HG03135 (cell line): ENCODE results near the gene PARVA.

Source experiments
- ATAC-seq: cut with Tn5 transposase; IDR thresholded peaks from one replicate; pipeline ENCODE4 v1.9.1; 2021; ENCODE audit warnings: mild to moderate bottlenecking, moderate library complexity; ENCODE audit not compliant: unreplicated experiment

Gene PARVA

GRCh38 chr11:12375720-12376119 is 1.7 kb upstream of the PARVA start:
- ATAC-seq: no peak

DNA sequence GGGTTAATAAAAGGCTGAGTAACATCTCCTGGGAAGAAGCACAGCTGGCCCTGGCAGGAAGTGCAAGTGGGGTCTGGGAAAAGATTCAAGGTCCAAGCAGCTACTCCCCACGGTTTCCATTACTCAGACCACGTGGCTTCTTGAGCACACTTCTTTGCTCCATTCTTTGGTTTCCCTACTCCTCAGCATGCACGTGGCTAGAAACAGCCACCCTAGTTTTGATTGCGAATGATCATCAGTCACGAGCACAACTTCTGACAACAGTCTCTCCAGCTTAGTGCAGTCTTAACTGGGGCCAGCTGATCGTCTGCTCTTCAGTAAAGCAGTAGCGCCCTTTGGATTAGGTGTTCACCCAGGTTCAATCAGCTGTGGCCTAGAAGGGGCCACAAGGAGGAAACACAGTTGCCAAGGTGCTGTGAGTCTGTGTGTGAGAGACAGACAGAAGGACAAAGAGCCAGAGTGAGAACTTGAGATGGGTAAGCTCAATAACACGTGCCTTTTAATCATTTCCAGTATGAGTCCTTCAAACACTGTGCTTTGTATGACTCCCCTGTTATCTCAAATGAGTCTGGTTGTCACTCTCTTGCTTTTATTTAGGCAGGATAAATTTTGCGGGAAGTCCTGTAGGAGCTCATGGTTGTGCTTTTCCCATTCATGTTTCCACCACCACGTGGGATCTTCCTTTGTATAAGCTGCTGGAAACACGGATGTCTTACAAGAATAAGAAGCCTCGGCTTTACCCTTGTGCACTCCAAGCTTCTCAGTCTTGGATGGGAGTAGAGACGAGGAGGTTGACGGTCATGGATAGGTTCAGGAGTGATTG is 901 bp upstream of the PARVA start:
- no peak for ATAC-seq

- ATAC-seq: no peak
Observed at GRCh38 chr11:12377824-12378593, 638 bp downstream of the PARVA start.

DNA sequence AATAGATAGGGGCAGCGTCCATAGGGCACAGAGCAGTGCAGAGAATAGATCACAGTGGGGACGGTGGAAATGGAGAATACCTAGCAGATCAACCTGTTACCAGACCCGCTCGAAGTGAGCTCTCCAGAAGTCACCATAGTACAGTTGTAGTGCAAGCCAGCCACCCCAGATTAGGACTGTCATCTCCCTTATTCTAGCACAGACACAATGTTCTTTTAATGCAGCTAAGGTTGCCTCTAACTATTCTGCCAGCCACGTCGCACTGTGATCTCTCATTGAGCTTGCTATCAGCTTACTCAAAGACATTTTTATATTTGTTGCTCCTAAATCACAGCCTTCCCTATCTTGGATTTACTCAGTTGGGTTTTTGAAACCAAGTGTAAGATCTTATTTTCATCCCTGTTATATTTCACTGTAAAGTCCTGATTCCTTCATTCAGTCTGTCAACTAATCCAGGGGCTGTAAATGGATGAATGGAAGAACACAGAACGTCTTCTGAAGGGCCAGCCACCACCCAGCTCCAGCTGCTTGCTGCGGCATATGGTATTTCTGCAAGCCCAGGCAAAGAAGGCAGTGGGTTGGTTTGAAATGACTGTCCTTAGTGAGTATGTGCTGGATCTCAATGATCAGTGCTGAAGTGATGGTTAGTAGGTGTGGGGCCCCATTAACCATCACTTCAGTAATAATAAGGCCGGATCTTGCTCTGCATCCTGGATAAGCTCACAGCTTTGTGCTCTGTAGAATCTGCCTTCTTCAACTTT is 3.4 kb downstream of the PARVA start:
- ATAC-seq: no peak

DNA sequence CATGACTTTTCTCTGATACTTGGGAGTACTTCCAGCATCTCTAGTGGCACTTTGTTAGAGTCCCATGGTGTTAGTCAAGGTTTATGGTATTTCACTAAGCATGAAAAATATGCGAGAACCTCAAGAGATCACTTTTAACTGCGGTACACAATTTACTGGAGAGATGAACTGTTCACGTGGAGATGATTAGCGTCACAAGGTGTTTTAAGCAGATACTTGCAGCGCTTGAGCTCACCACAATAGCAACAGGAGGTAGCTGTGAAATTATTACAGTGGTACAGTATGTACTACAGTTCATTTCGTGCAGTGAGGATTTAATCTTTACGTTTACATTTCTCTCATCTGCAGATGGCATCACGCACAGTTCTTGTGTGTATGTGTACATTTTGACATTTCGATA is 4.5 kb downstream of the PARVA start:
- ATAC-seq: no peak

DNA sequence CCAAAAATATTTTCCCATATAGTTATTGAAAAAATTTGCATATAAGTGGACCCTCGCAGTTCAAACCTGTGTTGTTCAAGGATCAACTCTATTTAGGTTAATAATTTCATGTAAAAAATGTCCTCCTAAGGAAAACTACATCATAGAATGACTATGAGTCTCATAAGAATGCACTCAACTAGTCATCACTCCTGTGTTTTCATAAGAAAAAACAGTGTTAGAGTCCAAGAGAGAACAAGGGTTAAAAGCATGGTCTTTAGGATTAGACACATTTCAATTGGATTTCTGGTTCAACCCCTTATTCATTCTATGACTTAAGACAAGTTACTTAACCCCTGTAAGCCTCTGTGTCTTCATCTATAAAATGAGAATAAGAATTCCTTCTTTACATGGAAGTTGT is 5.1 kb downstream of the PARVA start:
- ATAC-seq: no peak

DNA sequence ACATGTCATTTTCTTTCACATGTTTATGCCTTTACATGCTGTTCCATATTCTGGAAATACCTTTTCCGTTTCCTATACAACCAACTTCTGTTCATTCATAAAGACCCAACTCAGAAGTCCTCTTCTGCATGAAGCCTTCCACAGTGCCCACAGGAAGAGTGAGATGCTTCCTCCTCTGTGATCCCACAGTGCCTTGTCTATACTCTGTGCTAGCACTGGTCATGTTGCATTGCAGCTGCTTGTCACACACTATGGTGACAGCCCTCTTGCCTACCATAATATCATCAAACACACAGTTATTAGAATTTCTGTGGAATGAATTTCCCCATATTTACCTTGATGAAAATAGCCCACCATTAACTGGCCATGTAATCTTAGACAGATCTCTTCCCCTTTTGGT is 8.9 kb downstream of the PARVA start:
- no peak for ATAC-seq

DNA sequence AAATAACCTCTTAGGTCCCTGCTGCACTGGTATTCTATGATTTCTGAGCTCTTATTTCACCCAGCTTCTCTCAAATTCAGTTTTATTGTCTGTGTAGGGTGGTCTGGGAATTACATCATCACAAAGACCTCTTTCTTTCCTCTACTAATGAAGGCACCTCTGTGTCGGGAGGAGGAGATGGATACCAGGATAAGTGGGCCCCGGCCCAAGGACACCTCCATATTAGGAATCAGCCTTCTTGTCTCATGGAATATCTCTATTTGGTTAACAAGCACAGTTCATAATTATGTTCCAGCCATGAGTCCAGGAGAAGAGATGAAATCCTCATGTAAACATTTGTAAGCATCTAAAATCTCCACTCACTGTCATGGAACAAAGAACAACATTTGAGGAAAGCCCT is 9.4 kb downstream of the PARVA start:
- no peak for ATAC-seq

GRCh38 chr11:12388173-12388572 is 10.8 kb downstream of the PARVA start:
- ATAC-seq: no peak

- ATAC-seq: no peak
Observed at GRCh38 chr11:12388939-12389670, 11.7 kb downstream of the PARVA start.

DNA sequence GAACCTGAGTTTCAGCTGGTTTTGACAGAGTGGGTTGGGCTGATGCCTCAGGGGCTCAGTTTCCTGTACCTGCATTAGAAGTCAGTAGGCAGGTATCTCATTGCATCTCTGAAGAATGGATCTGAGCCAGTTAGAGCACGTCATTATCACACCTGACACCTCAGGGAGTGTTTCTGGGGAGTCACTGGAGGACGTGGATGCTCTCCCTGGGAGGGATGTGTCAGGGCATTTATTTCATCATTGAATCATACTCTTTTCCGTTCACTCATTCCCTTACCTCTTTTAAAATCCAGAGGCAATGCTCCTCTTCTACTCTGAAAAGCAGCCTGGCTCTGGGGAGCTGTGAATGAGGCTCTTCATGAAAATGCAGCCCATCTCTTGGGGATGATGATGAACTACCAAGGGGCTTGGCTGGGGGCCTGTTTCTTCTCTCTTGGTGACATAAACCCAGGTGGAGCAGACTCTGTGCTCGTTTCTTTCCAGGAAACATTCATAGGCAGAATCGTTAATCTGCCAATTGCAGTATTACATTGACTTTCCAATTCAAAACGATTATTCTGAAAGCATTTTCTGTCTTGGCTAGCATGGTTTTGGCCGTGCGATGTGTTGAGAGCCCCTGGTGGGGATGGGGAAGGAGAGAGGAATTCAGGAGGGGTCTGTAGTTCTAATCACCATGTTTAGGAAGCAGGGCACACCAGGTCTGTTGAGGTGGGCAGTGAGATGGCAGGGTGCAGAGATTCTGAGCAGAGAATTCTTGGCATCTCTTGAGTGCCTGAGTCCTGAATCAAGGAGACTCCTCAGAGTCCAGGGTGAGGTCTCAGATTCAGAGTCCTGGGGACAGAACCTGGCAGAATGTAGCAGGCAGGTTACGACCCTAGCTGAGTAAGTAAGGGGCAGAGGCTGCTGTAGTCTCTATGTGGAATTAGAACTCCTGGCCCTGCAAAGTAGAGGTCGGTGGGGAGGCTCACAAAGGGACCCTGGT is 12.6 kb downstream of the PARVA start:
- ATAC-seq: no peak

DNA sequence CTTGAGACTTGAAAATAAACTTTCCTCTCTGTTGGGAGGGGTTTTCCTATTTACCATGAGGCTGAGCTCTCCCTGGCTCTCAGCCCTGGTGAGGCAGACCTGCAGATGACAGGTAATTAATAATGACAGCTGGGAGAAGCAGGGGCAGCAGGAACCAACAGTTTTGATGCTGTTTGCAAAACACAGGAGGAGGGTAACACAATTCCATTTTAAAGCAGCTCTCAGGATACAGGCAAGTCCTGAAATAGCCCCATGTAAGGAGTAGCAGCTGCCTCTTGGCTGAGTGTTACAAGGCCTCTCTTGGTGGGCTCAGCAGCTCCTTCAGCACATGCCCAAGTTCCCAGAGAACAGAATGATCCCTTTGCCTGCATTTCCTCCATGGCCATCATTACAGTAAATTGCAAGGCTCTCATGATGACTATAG is 13.3 kb downstream of the PARVA start:
- no peak for ATAC-seq

DNA sequence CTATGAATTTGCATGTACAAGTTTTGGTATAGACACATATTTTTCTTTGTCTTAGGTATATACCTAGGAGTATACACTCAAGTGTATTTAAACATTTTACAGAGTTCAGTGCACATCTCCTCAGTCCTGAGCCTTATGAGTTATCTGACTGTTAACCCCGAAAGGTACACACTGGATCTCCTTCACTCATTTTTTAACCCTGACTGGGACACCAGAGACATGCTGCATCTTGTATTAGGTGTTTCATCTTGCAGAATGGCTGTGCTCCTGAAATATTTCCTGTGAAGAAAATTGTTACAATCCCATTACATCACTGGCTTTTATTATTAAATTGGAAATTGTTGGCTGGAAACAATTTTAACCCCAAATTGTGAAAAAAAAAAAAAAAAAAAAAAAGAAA is 15.3 kb downstream of the PARVA start:
- ATAC-seq: no peak

DNA sequence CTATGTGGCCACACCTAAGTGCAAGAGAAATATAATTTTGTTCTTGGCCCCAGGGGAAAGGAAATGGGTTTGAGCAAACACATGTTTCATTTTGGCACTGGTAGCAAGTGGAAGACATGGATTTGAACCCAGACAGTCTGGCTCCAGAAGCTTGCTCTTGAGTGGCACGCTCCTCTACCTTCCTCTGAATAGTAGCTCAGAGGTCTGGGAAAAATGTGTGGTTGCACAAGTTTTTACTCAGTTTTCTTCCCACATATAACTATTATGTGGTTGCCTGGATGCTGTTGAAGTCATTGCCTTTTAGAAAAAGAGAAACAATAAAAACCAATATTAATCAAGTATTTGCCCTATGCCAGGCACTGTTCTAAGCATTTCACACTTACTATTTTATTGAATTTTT is 16.3 kb downstream of the PARVA start:
- no peak for ATAC-seq

DNA sequence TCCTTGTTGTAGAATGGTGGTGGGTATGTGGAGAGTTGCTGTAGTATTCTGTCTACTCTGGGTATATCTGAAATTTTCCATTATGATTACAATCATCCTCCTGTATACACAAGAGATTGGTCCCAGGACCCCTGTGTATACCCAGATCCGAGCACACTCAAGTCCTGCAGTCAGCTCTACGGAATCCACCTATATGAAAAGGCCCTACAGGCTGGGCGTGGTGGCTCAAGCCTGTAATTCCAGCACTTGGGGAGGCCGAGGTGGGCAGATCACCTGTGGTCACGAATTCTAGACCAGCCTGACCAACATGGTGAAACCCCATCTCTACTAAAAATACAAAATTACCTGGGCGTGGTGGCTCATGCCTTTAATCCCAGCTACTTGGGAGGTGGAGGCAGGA is 17.2 kb downstream of the PARVA start:
- ATAC-seq: no peak

DNA sequence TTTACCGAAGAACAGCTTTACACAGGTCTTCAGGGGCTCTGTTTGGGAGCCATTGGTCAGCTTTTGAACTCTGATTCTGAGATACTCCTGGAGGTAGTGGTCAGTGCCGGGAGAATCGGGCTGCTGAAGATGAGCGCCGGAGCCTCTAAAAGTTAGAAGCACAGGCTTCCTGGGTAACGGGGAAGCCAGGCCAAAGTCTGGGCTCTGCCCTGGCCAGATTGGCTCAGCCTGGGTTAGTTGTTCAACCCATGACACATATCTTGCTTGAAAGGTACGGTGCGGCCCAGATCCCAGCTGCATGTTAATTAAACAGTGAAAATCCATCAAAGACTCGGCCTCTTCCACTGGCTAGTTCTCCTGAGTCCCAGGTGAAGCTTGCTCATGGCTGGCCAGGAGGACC is 18.0 kb downstream of the PARVA start:
- ATAC-seq: no peak

DNA sequence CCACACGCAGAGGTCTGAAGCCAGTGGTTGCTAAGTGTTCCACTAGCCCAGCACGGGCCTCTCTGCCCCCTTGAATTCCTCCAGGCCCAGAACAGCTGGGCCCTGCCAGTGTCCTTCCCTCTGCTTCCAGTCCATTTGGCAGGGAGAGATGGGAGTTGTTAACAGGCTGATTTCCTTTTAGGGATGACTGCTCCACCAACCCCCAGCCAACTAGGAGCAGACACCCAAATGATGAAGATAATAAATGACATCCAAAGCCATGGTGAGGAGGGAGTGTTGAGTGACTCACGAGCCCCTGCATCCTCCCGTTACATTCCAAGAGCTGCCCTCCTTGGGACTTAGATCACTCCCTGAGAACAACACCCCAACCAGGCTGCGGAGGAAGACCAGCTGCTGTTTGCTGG is 20.6 kb downstream of the PARVA start:
- ATAC-seq: no peak

- no peak for ATAC-seq
Observed at GRCh38 chr11:12399355-12399754, 22.0 kb downstream of the PARVA start.

DNA sequence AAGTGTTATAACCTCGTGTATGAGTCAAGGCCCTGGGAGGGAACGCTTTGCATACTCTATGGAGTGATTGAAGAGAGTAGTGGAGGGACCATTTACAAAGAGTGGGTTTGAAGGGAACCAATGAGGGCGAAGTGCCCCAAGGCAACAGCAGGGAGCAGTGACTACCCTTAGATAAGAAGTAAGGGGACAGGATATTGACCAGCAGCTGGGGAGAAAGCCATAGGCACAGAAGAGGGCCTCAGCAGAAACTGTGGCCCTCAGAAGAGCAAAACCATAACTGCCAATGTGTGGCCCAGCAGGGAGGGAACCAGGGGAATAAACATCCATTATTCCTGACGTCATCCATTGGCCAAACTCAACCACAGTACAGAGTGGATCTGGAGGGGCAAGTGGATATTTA is 24.7 kb downstream of the PARVA start:
- no peak for ATAC-seq

DNA sequence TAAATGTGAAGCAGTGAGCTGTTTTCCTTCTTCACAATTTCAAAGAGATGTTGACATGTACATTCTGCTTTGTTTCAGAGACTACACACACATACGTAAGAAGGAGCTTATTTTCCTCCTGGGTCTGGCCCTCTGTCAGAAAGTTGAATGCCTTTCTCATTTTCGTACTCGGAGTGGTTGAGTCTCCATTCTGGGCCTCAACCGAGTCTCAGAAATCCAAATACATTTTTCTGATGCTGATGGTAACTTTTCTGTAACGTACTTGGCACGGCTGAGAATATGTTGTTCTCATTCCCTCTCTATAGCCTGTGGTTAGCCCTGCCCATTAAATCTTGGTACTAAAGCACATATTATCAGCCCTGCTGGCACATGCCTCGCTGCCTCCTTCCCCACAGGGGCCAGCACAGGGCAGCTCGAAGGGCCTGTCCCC is 25.3 kb downstream of the PARVA start:
- ATAC-seq: no peak
